Measurements from ENCODE around the gene SUPT5H.

SUPT5H gene

GRCh38 chr19:39465956-39466747, 20.8 kb downstream of the SUPT5H start:
- DNase-seq (ENCODE audit: extremely low read depth, low read depth): no peak
- TF ChIP-seq CTCF (IDR thresholded peaks at IDR 0.05; ENCODE audit: low read depth, low read length): no peak

GRCh38 chr19:39467941-39468340, 22.6 kb downstream of the SUPT5H start:
- no peak for TF ChIP-seq CTCF (IDR thresholded peaks at IDR 0.05; ENCODE audit: low read depth, low read length)
- no peak for DNase-seq (ENCODE audit: extremely low read depth, low read depth)

GRCh38 chr19:39469036-39469435, 23.7 kb downstream of the SUPT5H start:
- no peak for TF ChIP-seq CTCF (IDR thresholded peaks at IDR 0.05; ENCODE audit: low read depth, low read length)
- DNase-seq (ENCODE audit: extremely low read depth, low read depth): no peak

GRCh38 chr19:39469567-39469966, 24.2 kb downstream of the SUPT5H start:
- no peak for TF ChIP-seq CTCF (IDR thresholded peaks at IDR 0.05; ENCODE audit: low read depth, low read length)
- no peak for DNase-seq (ENCODE audit: extremely low read depth, low read depth)

- no peak for TF ChIP-seq CTCF (IDR thresholded peaks at IDR 0.05; ENCODE audit: low read depth, low read length)
- DNase-seq (ENCODE audit: extremely low read depth, low read depth): no peak
Observed at GRCh38 chr19:39470724-39471339, 25.4 kb downstream of the SUPT5H start.

- TF ChIP-seq CTCF (IDR thresholded peaks at IDR 0.05; ENCODE audit: low read depth, low read length): no peak
- no peak for DNase-seq (ENCODE audit: extremely low read depth, low read depth)
Observed at GRCh38 chr19:39471756-39472536, 26.6 kb downstream of the SUPT5H start.
